ENCODE results near the gene SYT17. TPM values are rescaled to one million over a fixed set of nuclear protein-coding genes. Genes with fewer than 3 reads are reported as not detected.

Gene SYT17
- polyA plus RNA-seq, 4 donors = 1.8 to 7.1 (median 3.3) TPM

- WGBS, 3 donors = 83 to 93% (median 90%) methylated on average over 4 of the region's 4 CpGs
- Histone ChIP-seq H3K4me3 (ENCODE audit: low read depth in 1 of 3, low read length in 3 of 3) (no peak overlapping the region), H3K9me3 (ENCODE audit: control insufficient read depth in 2 of 2, insufficient read depth in 1 of 2, low read depth in 1 of 2, low read length in 1 of 2) (peaks cover 2 to 46% of the 10 kb centered on the region in 2 donors), H3K36me3 (ENCODE audit: control insufficient read depth in 3 of 3, insufficient read depth in 2 of 3, low read depth in 1 of 3, low read length in 3 of 3) (peaks cover 0 to 22% (median 0%) of the 10 kb centered on the region in 3 donors), H3K4me1 (ENCODE audit: control insufficient read depth in 3 of 3, insufficient read depth in 2 of 3, low read depth in 1 of 3, low read length in 2 of 3) (no peaks in the 10 kb centered on the region), H3K27ac (ENCODE audit: low read depth in 1 of 3, low read length in 2 of 3) (no peak overlapping the region), H3K27me3 (ENCODE audit: control insufficient read depth in 3 of 3, insufficient read depth in 3 of 3, low read length in 3 of 3) (no peaks in the 10 kb centered on the region)
- DNase-seq (no peak), FAIRE-seq (no peak)
Observed at GRCh38 chr16:19235478-19235877, 67.4 kb downstream of the SYT17 start.

- Histone ChIP-seq H3K4me1 (ENCODE audit: control insufficient read depth in 3 of 3, insufficient read depth in 2 of 3, low read depth in 1 of 3, low read length in 2 of 3) (no peaks in the 10 kb centered on the region), H3K36me3 (ENCODE audit: control insufficient read depth in 3 of 3, insufficient read depth in 2 of 3, low read depth in 1 of 3, low read length in 3 of 3) (peaks cover 0 to 22% (median 0%) of the 10 kb centered on the region in 3 donors), H3K9me3 (ENCODE audit: control insufficient read depth in 2 of 2, insufficient read depth in 1 of 2, low read depth in 1 of 2, low read length in 1 of 2) (peaks cover 2 to 49% of the 10 kb centered on the region in 2 donors), H3K4me3 (ENCODE audit: low read depth in 1 of 3, low read length in 3 of 3) (no peak overlapping the region), H3K27ac (ENCODE audit: low read depth in 1 of 3, low read length in 2 of 3) (no peak overlapping the region), H3K27me3 (ENCODE audit: control insufficient read depth in 3 of 3, insufficient read depth in 3 of 3, low read length in 3 of 3) (no peaks in the 10 kb centered on the region)
- FAIRE-seq (no peak), DNase-seq (peak in 1 of 2 donors; percentile 7)
- WGBS, 3 donors = 94 to 98% (median 96%) methylated on average over 4 of the region's 4 CpGs
Observed at GRCh38 chr16:19235886-19236285, 67.8 kb downstream of the SYT17 start.

DNA sequence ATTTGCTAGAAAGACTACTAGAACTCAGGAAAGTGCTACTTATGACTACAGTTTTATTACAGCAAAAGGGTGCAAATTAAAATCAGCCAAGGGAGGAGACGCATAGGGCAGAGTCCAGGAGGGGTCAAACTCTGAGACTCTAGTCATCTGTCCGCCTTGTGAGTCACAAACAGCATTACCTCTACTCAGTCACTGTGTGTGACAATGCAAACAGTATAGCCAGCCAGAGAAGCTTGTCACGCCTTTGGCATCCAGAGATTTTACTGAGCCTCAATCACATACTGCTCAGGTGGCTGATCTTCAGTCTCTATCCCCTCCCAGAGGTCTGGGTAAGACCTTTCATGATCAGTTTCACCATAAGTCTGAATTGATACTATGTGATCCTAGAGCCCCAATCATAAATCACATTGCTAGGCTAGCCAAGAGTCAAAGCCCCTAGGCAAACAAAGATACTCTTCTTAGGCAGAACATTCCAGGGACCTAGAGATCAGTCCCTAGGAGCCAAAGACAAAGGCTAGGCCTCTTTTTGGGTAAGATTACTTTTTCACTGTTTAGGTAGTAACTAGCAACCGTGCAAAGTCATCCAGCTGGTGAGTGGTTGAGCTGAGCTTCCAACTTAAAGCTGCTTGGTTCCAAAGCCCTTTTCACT, 68.6 kb downstream of the SYT17 start:
- peak; percentile 31 to 95 for DNase-seq
- no peaks in the 10 kb centered on the region for H3K27me3 ChIP-seq (ENCODE audit: control insufficient read depth in 3 of 3, insufficient read depth in 3 of 3, low read length in 3 of 3)
- WGBS, 3 donors = 28 to 74% (median 49%) methylated on average over 4 of the region's 4 CpGs
- FAIRE-seq = no peak
- peaks cover 0 to 24% (median 0%) of the 10 kb centered on the region in 3 donors for H3K36me3 ChIP-seq (ENCODE audit: control insufficient read depth in 3 of 3, insufficient read depth in 2 of 3, low read depth in 1 of 3, low read length in 3 of 3)
- no peaks in the 10 kb centered on the region for H3K4me1 ChIP-seq (ENCODE audit: control insufficient read depth in 3 of 3, insufficient read depth in 2 of 3, low read depth in 1 of 3, low read length in 2 of 3)
- H3K4me3 ChIP-seq (ENCODE audit: low read depth in 1 of 3, low read length in 3 of 3) = no peak overlapping the region
- H3K9me3 ChIP-seq (ENCODE audit: control insufficient read depth in 2 of 2, insufficient read depth in 1 of 2, low read depth in 1 of 2, low read length in 1 of 2) = peaks cover 2 to 49% of the 10 kb centered on the region in 2 donors
- peak overlapping the region in 2 of 3 donors; percentile 32 to 65 for H3K27ac ChIP-seq (ENCODE audit: low read depth in 1 of 3, low read length in 2 of 3)

GRCh38 chr16:19238406-19238805, 70.4 kb downstream of the SYT17 start:
- H3K27me3 ChIP-seq (ENCODE audit: control insufficient read depth in 3 of 3, insufficient read depth in 3 of 3, low read length in 3 of 3) = no peaks in the 10 kb centered on the region
- no peak for FAIRE-seq
- no peak for DNase-seq
- WGBS, 3 donors = 88 to 96% (median 91%) methylated on average over 4 of the region's 4 CpGs
- H3K4me3 ChIP-seq (ENCODE audit: low read depth in 1 of 3, low read length in 3 of 3) = no peak overlapping the region
- H3K4me1 ChIP-seq (ENCODE audit: control insufficient read depth in 3 of 3, insufficient read depth in 2 of 3, low read depth in 1 of 3, low read length in 2 of 3) = no peaks in the 10 kb centered on the region
- H3K36me3 ChIP-seq (ENCODE audit: control insufficient read depth in 3 of 3, insufficient read depth in 2 of 3, low read depth in 1 of 3, low read length in 3 of 3) = peaks cover 0 to 23% (median 0%) of the 10 kb centered on the region in 3 donors
- peaks cover 2 to 49% of the 10 kb centered on the region in 2 donors for H3K9me3 ChIP-seq (ENCODE audit: control insufficient read depth in 2 of 2, insufficient read depth in 1 of 2, low read depth in 1 of 2, low read length in 1 of 2)
- no peak overlapping the region for H3K27ac ChIP-seq (ENCODE audit: low read depth in 1 of 3, low read length in 2 of 3)

GRCh38 chr16:19239511-19240155, 71.6 kb downstream of the SYT17 start:
- no peak for DNase-seq
- 93 to 95% (median 94%) methylated on average over 13 of the region's 13 CpGs for WGBS, 3 donors
- Histone ChIP-seq H3K36me3 (ENCODE audit: control insufficient read depth in 3 of 3, insufficient read depth in 2 of 3, low read depth in 1 of 3, low read length in 3 of 3) (peaks cover 0 to 20% (median 0%) of the 10 kb centered on the region in 3 donors), H3K9me3 (ENCODE audit: control insufficient read depth in 2 of 2, insufficient read depth in 1 of 2, low read depth in 1 of 2, low read length in 1 of 2) (peaks cover 2 to 48% of the 10 kb centered on the region in 2 donors), H3K4me3 (ENCODE audit: low read depth in 1 of 3, low read length in 3 of 3) (no peak overlapping the region), H3K4me1 (ENCODE audit: control insufficient read depth in 3 of 3, insufficient read depth in 2 of 3, low read depth in 1 of 3, low read length in 2 of 3) (no peaks in the 10 kb centered on the region), H3K27ac (ENCODE audit: low read depth in 1 of 3, low read length in 2 of 3) (no peak overlapping the region), H3K27me3 (ENCODE audit: control insufficient read depth in 3 of 3, insufficient read depth in 3 of 3, low read length in 3 of 3) (no peaks in the 10 kb centered on the region)
- no peak for FAIRE-seq

- DNase-seq = no peak
- Histone ChIP-seq H3K4me1 (ENCODE audit: control insufficient read depth in 3 of 3, insufficient read depth in 2 of 3, low read depth in 1 of 3, low read length in 2 of 3) (no peaks in the 10 kb centered on the region), H3K36me3 (ENCODE audit: control insufficient read depth in 3 of 3, insufficient read depth in 2 of 3, low read depth in 1 of 3, low read length in 3 of 3) (peaks cover 0 to 16% (median 0%) of the 10 kb centered on the region in 3 donors), H3K27me3 (ENCODE audit: control insufficient read depth in 3 of 3, insufficient read depth in 3 of 3, low read length in 3 of 3) (no peaks in the 10 kb centered on the region), H3K9me3 (ENCODE audit: control insufficient read depth in 2 of 2, insufficient read depth in 1 of 2, low read depth in 1 of 2, low read length in 1 of 2) (peaks cover 2 to 43% of the 10 kb centered on the region in 2 donors), H3K27ac (ENCODE audit: low read depth in 1 of 3, low read length in 2 of 3) (no peak overlapping the region), H3K4me3 (ENCODE audit: low read depth in 1 of 3, low read length in 3 of 3) (no peak overlapping the region)
- 97% methylated on average over 7 of the region's 7 CpGs for WGBS, 3 donors
- no peak for FAIRE-seq
Observed at GRCh38 chr16:19240494-19240893, 72.5 kb downstream of the SYT17 start.

GRCh38 chr16:19241512-19241911, 73.5 kb downstream of the SYT17 start:
- H3K36me3 ChIP-seq (ENCODE audit: control insufficient read depth in 3 of 3, insufficient read depth in 2 of 3, low read depth in 1 of 3, low read length in 3 of 3) = peaks cover 0 to 16% (median 0%) of the 10 kb centered on the region in 3 donors
- FAIRE-seq (no peak), DNase-seq (no peak)
- H3K9me3 ChIP-seq (ENCODE audit: control insufficient read depth in 2 of 2, insufficient read depth in 1 of 2, low read depth in 1 of 2, low read length in 1 of 2) = peaks cover 2 to 33% of the 10 kb centered on the region in 2 donors
- H3K27ac ChIP-seq (ENCODE audit: low read depth in 1 of 3, low read length in 2 of 3) = no peak overlapping the region
- no peak overlapping the region for H3K4me3 ChIP-seq (ENCODE audit: low read depth in 1 of 3, low read length in 3 of 3)
- whole genome bisulfite sequencing, 3 donors = 95 to 97% (median 96%) methylated on average over 9 to 11 of the region's 11 CpGs
- H3K27me3 ChIP-seq (ENCODE audit: control insufficient read depth in 3 of 3, insufficient read depth in 3 of 3, low read length in 3 of 3) = no peaks in the 10 kb centered on the region
- no peaks in the 10 kb centered on the region for H3K4me1 ChIP-seq (ENCODE audit: control insufficient read depth in 3 of 3, insufficient read depth in 2 of 3, low read depth in 1 of 3, low read length in 2 of 3)

- Histone ChIP-seq H3K4me1 (ENCODE audit: control insufficient read depth in 3 of 3, insufficient read depth in 2 of 3, low read depth in 1 of 3, low read length in 2 of 3) (no peaks in the 10 kb centered on the region), H3K9me3 (ENCODE audit: control insufficient read depth in 2 of 2, insufficient read depth in 1 of 2, low read depth in 1 of 2, low read length in 1 of 2) (peaks cover 2 to 26% of the 10 kb centered on the region in 2 donors), H3K36me3 (ENCODE audit: control insufficient read depth in 3 of 3, insufficient read depth in 2 of 3, low read depth in 1 of 3, low read length in 3 of 3) (peaks cover 0 to 16% (median 0%) of the 10 kb centered on the region in 3 donors), H3K27ac (ENCODE audit: low read depth in 1 of 3, low read length in 2 of 3) (no peak overlapping the region), H3K4me3 (ENCODE audit: low read depth in 1 of 3, low read length in 3 of 3) (no peak overlapping the region), H3K27me3 (ENCODE audit: control insufficient read depth in 3 of 3, insufficient read depth in 3 of 3, low read length in 3 of 3) (no peaks in the 10 kb centered on the region)
- FAIRE-seq (no peak), DNase-seq (no peak)
- 7 to 29% (median 19%) methylated on average over 1 of the region's 1 CpG for WGBS, 3 donors
Observed at GRCh38 chr16:19242186-19242585, 74.1 kb downstream of the SYT17 start.
